GM18520 (cell line): ENCODE data around the gene PDSS2.
"Not testable (repeated sequence)": the region's sequence is repeated elsewhere in the genome, so short reads cannot be mapped to it uniquely, and the experiment has no call there.

ENCODE experiments used
- ATAC-seq: cut with Tn5 transposase; IDR thresholded peaks from one replicate; pipeline ENCODE4 v1.9.1; 2021; ENCODE audit not compliant: unreplicated experiment

Gene PDSS2

GRCh38 chr6:107280001-107280400 lies 179.4 kb downstream of the PDSS2 start:
- not testable (repeated sequence) for ATAC-seq

GRCh38 chr6:107275330-107275865 lies 184.0 kb downstream of the PDSS2 start:
- ATAC-seq = no peak

GRCh38 chr6:107274288-107274687 lies 185.1 kb downstream of the PDSS2 start:
- ATAC-seq = no peak

- no peak for ATAC-seq
These were observed 187.1 kb downstream of the PDSS2 start for GRCh38 chr6:107272246-107272645.

- ATAC-seq = no peak
These were observed 188.1 kb downstream of the PDSS2 start for GRCh38 chr6:107271208-107271790.

GRCh38 chr6:107267634-107268033 lies 191.7 kb downstream of the PDSS2 start:
- no peak for ATAC-seq

- no peak for ATAC-seq
These were observed 192.4 kb downstream of the PDSS2 start for GRCh38 chr6:107267006-107267405.

- no peak for ATAC-seq
These were observed 192.8 kb downstream of the PDSS2 start for GRCh38 chr6:107266563-107266962.

- ATAC-seq = no peak
These were observed 195.0 kb downstream of the PDSS2 start for GRCh38 chr6:107264357-107264840.

GRCh38 chr6:107259951-107260350 lies 199.4 kb downstream of the PDSS2 start:
- no peak for ATAC-seq

- no peak for ATAC-seq
These were observed 211.2 kb downstream of the PDSS2 start for GRCh38 chr6:107248147-107248546.

GRCh38 chr6:107246972-107247615 lies 212.3 kb downstream of the PDSS2 start:
- ATAC-seq = no peak

- no peak for ATAC-seq
These were observed 213.0 kb downstream of the PDSS2 start for GRCh38 chr6:107246249-107246971.

- no peak for ATAC-seq
These were observed 214.5 kb downstream of the PDSS2 start for GRCh38 chr6:107244742-107245480.

- ATAC-seq = no peak
These were observed 215.2 kb downstream of the PDSS2 start for GRCh38 chr6:107244082-107244741.

- no peak for ATAC-seq
These were observed 215.9 kb downstream of the PDSS2 start for GRCh38 chr6:107243471-107243870.

- no peak for ATAC-seq
These were observed 221.2 kb downstream of the PDSS2 start for GRCh38 chr6:107237992-107238660.

- ATAC-seq = no peak
These were observed 223.9 kb downstream of the PDSS2 start for GRCh38 chr6:107235511-107235910.

GRCh38 chr6:107235007-107235406 lies 224.4 kb downstream of the PDSS2 start:
- ATAC-seq = no peak

GRCh38 chr6:107231243-107231642 lies 228.1 kb downstream of the PDSS2 start:
- no peak for ATAC-seq
